Upper lobe of left lung (tissue), 6 donors: Measurements from ENCODE around the gene BCAS4. TPM values are rescaled to one million over a fixed set of nuclear protein-coding genes. Genes with fewer than 3 reads are reported as not detected.

Source experiments
- ATAC-seq, 2 donors: fragments of 200-7000 bp; cut with Tn5 transposase; one replicate each; pipeline ENCODE4 v1.9.1; 2022; ENCODE audit warnings: mild to moderate bottlenecking in 2 of 2, moderate library complexity in 2 of 2; ENCODE audit not compliant: low FRiP score in 2 of 2
- DNase-seq, 2 donors: peaks; one replicate each; pipeline ENCODE4 v3.0.0-alpha.2; 2019 to 2020
- H3K27ac ChIP-seq, 4 donors: fragments of 200-600 bp; sonication (generic); one replicate each; pipeline ENCODE4 v1.5.1; 2016 to 2019
- H3K27me3 ChIP-seq, 4 donors: fragments of 200-600 bp; sonication (generic); one replicate each; pipeline ENCODE4 v1.5.1; 2017 to 2019
- H3K36me3 ChIP-seq, 4 donors: fragments of 200-600 bp; sonication (generic); one replicate each; pipeline ENCODE4 v1.5.1; 2016 to 2019
- H3K4me1 ChIP-seq, 4 donors: fragments of 200-600 bp; sonication (generic); one replicate each; pipeline ENCODE4 v1.5.1; 2018 to 2019
- H3K4me3 ChIP-seq, 4 donors: fragments of 200-600 bp; sonication (generic); one replicate each; pipeline ENCODE4 v1.5.1; 2017 to 2019; ENCODE audit warnings: mild to moderate bottlenecking in 2 of 4, moderate library complexity in 1 of 4
- H3K9me3 ChIP-seq, 4 donors: fragments of 200-600 bp; sonication (generic); one replicate each; pipeline ENCODE4 v1.5.1; 2018 to 2019
- CTCF ChIP-seq, 6 experiments: fragments of 450-650 bp in 4 of 6; fragments of 200-600 bp in 2 of 6; sonication (generic) in 2 of 6; IDR thresholded peaks; one replicate each; pipeline ENCODE4 v1.5.1; 2016 to 2019; ENCODE audit warnings: antibody characterized with exemption in 6 of 6
- EP300 ChIP-seq, 4 donors: sonication (generic); formaldehyde crosslinking; IDR thresholded peaks; one replicate each; pipeline ENCODE4 v1.5.1; 2017; ENCODE audit warnings: antibody characterized with exemption in 4 of 4, control low read depth in 2 of 4
- POLR2A ChIP-seq, 4 donors: fragments of 450-650 bp; IDR thresholded peaks; one replicate each; pipeline ENCODE4 v1.5.1; 2016 to 2017; ENCODE audit warnings: antibody characterized with exemption in 4 of 4, mild to moderate bottlenecking in 2 of 4
- POLR2AphosphoS5 ChIP-seq, 2 donors: sonication (generic); formaldehyde crosslinking; IDR thresholded peaks; one replicate each; pipeline ENCODE4 v1.5.1; 2017; ENCODE audit warnings: antibody characterized with exemption in 2 of 2
- WGBS, 2 donors: methylation state at CpG; one replicate each; pipeline ENCODE4 v1.1.5; 2017 to 2018; 5-methylcytosine and 5-hydroxymethylcytosine counted together
- total RNA-seq, 6 donors: library from RNA; depleted of rRNA in 4 of 6; stranded (reverse); fragments of >200 nt in 4 of 6; gene quantifications; one replicate each; pipeline versions ENCODE4 v1.1.0 to v1.2.1, GENCODE V29; 2016 to 2021
- donor health status: DM: no; HTN: no; CAD: no; lungs with moderate emphysema.
- donor health status: DM: no; HTN: yes; CAD: no; lungs with severe emphysema.

Gene BCAS4
- total RNA-seq, 6 donors from 2014 or later, result 2.3 to 12.3 (median 5.2) TPM

GRCh38 chr20:50783903-50784302 is 11.0 kb upstream of the BCAS4 start:
- Histone ChIP-seq H3K4me1 (no peaks in the 10 kb centered on the region), H3K9me3 (no peaks in the 10 kb centered on the region), H3K4me3 (no peak overlapping the region), H3K27ac (no peak overlapping the region), H3K27me3 (no peaks in the 10 kb centered on the region), H3K36me3 (no peaks in the 10 kb centered on the region)
- ATAC-seq (no peak), DNase-seq (no peak)
- WGBS, 2 donors, result 90 to 92% methylated on average over 6 of the region's 6 CpGs
- TF ChIP-seq CTCF (IDR thresholded peaks at IDR 0.05) (no peak), EP300 (IDR thresholded peaks at IDR 0.05) (no peak), POLR2AphosphoS5 (IDR thresholded peaks at IDR 0.05) (no peak), POLR2A (IDR thresholded peaks at IDR 0.05) (no peak)

GRCh38 chr20:50784464-50784863 is 10.4 kb upstream of the BCAS4 start:
- 81 to 82% methylated on average over 4 of the region's 4 CpGs for WGBS, 2 donors

GRCh38 chr20:50786703-50787102 is 8.2 kb upstream of the BCAS4 start:
- DNase-seq (no peak), ATAC-seq (no peak)
- Histone ChIP-seq H3K27ac (no peak overlapping the region), H3K27me3 (no peaks in the 10 kb centered on the region), H3K36me3 (no peaks in the 10 kb centered on the region), H3K4me1 (peaks cover 8 to 14% (median 10%) of the 10 kb centered on the region in 4 donors), H3K9me3 (no peaks in the 10 kb centered on the region), H3K4me3 (no peak overlapping the region)
- 90 to 95% methylated on average over 8 to 9 of the region's 9 CpGs for WGBS, 2 donors
- TF ChIP-seq CTCF (IDR thresholded peaks at IDR 0.05) (no peak), EP300 (IDR thresholded peaks at IDR 0.05) (no peak), POLR2AphosphoS5 (IDR thresholded peaks at IDR 0.05) (no peak), POLR2A (IDR thresholded peaks at IDR 0.05) (no peak)

More at GRCh38 chr20:50784464-50784863, 10.4 kb upstream of the BCAS4 start:
- no peaks in the 10 kb centered on the region for H3K4me1 ChIP-seq
- H3K27ac ChIP-seq, result no peak overlapping the region
- DNase-seq (no peak), ATAC-seq (no peak)
- no peaks in the 10 kb centered on the region for H3K27me3 ChIP-seq
- TF ChIP-seq EP300 (IDR thresholded peaks at IDR 0.05) (no peak), POLR2AphosphoS5 (IDR thresholded peaks at IDR 0.05) (no peak)
- no peak overlapping the region for H3K4me3 ChIP-seq
- no peaks in the 10 kb centered on the region for H3K36me3 ChIP-seq
- H3K9me3 ChIP-seq, result no peaks in the 10 kb centered on the region

GRCh38 chr20:50787181-50787580 is 7.7 kb upstream of the BCAS4 start:
- Histone ChIP-seq H3K27me3 (no peaks in the 10 kb centered on the region), H3K9me3 (no peaks in the 10 kb centered on the region), H3K27ac (no peak overlapping the region), H3K4me1 (peaks cover 8 to 14% (median 10%) of the 10 kb centered on the region in 4 donors), H3K36me3 (no peaks in the 10 kb centered on the region), H3K4me3 (no peak overlapping the region)
- ATAC-seq (no peak), DNase-seq (no peak)
- TF ChIP-seq POLR2AphosphoS5 (IDR thresholded peaks at IDR 0.05), result no peak
- TF ChIP-seq EP300 (IDR thresholded peaks at IDR 0.05), result no peak
- no peak for TF ChIP-seq CTCF (IDR thresholded peaks at IDR 0.05)
- no peak for TF ChIP-seq POLR2A (IDR thresholded peaks at IDR 0.05)
- WGBS, 2 donors, result 98 to 100% methylated on average over 2 of the region's 2 CpGs

GRCh38 chr20:50788045-50788991 is 6.5 kb upstream of the BCAS4 start:
- WGBS, 2 donors, result 52 to 65% methylated on average over 18 of the region's 18 CpGs
- no peak for DNase-seq
- no peak for TF ChIP-seq EP300 (IDR thresholded peaks at IDR 0.05)
- TF ChIP-seq CTCF (IDR thresholded peaks at IDR 0.05), result peak in 3 of 6 experiments; percentile 5 to 14 (median 10)

More at GRCh38 chr20:50788045-50788991, 6.5 kb upstream of the BCAS4 start:
- Histone ChIP-seq H3K27me3 (no peaks in the 10 kb centered on the region), H3K9me3 (no peaks in the 10 kb centered on the region), H3K36me3 (no peaks in the 10 kb centered on the region), H3K4me3 (no peak overlapping the region), H3K4me1 (peaks cover 8 to 14% (median 10%) of the 10 kb centered on the region in 4 donors), H3K27ac (peak overlapping the region in 3 of 4 donors; percentile 11 to 67 (median 21))
- ATAC-seq, result peak in 1 of 2 donors; percentile 46
